Fibroblast of skin of left quadriceps (primary cell): ENCODE data around the gene CCDC50.

Experiments
- DNase-seq, 2 experiments: peaks; one replicate each; pipeline ENCODE4 v3.0.0-alpha.2; 2013; ENCODE audit warnings: low read depth in 2 of 2

Gene CCDC50

DNA sequence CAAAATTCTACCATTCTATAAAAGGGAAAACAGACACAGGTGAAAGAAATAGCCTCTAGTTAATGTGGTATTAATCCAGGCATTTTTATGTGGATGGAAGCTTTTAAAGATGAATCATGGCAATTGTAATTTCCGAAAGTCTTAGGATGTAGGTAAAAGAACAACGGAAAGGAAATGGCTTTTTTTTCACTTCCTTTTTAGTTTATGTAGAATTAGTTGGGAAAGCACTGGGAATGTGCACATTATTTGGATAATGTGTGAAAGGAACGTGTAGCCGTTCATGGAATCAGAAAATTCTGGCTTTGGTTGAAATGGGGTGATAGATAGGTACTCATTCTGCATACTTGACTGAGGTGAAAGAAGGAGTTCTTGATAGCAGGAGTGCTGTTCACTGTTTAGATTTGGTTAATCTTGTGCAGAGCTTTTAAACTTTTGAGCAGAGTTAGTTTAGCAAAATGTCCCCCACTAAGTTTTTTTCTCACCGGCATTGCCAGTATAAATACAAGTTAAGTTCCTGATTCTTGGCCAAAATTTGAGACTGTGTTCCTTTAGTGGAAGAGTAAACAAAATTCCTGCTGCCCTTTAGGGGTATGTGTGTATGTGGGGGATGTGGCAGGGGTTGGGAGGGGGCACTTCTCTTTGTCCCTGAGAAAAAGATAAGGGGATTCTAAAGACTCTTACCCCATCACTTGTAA is 21.3 kb downstream of the CCDC50 start:
- no peak for DNase-seq

DNA sequence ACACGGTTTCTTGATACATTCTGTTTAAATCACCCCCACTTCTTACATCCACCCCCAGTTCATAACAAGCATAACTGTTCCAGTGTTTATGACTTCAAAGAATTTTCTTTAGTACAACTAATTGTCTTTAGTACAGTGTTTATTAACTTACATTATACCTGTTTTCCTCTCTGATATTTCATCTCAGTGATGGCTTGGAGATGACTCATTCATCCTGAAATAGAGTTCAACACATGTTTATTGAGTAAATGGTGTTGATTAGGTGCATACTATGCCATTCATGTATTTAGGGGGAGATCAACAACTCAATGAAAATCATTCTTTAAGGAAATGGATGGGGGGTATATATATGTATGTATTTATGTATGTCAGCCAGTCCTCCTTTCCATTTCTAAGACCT is 22.8 kb downstream of the CCDC50 start:
- DNase-seq = no peak

DNA sequence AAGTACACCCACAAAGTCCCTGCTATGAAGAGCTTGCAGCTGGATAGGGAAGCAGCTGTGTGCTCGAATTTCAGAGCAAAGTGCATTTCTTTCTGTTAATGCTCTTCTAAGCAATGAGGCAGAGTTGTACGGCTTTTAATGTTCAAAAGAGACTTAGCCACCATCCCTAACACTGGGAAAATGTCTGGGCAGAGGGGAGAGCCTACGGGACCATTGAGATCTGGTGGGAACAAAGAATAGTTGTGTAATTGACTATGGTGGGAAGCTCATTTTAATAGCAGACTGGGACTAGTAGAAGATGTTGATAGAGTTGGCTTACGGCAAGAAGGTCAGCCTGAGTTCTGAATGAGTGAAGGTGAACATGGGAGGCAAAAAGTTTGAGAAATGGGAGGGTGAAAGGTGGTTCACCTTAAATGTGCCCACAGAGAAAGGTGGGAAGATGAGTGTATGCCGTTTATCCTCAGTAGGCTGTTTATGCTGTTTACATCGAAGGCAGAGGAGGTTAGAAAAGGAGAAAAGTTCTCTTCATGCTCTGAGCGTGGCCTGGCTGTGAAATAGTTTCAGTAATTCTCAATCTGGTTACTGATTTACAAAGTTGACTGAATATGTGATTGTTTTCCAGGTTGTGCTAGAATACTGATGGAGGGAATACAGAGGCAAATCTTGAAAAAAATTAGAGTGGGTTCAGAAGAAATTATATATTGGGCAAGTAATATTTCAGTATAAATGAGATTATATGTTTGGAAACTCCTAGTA is 24.0 kb downstream of the CCDC50 start:
- no peak for DNase-seq

DNA sequence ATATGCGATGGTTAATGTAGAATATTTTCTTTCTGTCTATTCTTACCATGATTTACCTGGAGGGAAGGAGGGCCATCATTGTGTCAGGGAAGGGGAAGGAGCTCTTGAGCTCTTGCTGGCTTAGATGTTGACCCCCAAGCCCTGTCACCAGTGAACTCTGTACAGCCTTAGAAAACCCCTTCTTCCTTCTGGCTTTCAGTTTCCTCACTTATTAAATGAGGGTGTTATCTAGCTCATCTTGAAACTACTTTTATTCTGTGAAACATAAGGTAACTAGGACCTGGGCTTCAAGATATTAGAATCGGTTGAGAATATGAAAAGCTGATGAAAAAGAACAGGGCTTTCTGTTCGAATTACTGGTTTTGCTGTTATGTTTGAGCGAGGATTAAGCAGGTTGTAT is 26.2 kb downstream of the CCDC50 start:
- DNase-seq = no peak

DNA sequence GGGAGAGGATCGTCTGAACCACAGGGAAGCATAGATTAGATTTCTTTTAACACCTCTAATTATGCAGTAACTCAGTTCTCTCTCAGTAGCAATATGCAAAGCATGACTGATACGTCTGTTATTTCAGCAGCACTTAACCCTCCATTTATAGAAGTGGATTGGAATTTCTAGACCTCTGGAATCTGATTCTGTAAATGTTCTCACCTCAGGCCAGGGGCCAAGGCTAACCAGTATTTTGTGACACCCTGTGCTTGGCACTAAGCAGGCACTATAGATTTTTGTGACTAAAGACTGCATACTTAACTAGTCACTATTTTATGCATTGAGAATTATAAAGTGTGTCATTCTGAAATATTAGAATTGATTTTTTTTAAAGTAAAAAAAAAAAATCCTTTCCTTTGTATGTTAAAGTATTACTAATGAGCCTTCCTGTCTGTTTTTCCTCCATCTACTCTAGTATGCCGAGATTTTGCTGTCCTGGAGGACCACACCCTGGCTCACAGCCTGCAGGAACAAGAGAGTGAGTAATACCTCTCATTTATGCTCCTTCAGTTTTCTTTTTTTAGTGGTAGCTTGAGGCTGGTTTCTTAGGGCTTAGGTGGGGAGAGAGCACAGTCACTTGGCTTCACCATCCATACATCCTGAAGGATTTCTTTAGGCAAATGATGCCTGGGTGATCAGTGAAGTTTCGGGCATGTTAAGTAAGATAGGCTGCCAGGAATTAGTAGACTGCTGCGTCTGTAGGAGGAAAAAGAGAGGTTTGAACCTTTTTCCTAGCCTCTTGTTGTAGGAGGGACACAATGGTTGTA is 27.6 kb downstream of the CCDC50 start:
- peak; percentile 50 to 53 for DNase-seq

DNA sequence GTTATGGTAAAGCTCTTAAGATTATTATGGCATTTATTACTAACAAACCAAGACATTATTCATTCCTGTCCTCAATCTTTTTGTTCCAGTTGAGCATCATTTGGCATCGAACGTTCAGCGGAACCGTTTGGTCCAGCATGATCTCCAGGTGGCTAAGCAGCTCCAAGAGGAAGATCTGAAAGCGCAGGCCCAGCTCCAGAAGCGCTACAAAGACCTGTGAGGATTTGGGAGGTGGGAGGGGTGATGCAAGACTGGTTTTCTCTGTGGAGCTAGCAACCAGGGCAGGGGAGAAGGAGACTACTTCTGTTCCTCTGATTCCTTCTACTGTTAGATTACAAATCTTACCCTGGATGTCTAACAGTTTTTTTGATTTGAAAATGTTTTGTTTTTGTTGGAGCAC is 28.7 kb downstream of the CCDC50 start:
- DNase-seq = no peak

DNA sequence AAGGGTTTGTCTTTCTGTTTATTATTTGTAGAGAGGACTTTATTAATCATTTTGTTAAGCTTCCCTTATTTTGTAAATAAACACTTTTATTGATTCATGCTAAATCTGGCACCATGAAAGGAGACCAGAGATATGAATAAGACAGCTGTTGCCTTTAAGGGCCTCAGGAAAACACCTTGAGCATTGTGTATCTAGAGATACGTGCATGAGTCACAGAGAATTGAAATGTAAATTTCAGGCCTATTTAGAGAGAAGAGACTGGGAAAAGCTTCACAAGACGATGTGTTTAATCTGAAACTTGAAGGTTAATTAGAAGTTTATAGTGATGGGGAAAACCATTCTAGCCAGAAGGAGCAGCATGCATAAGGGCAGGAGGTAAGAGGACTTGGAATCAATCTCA is 29.7 kb downstream of the CCDC50 start:
- DNase-seq = no peak

DNA sequence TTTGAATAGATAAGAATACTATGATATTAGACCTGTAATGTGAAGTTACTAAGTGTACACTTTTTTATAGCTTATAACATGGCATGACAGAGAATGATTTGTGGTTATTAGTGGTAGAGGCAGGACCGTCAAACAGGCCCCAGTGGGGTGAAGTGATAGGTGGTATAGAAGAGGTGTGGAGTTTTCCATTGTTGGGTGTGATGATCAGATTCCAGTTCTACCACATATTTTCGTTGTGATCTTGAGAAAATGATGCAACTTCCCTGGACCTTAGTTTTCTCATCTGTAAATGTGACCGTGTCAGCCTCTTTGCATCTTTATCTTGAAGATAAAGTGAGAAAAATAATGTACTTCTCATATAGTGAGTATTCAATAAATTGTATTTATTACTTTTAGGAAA is 31.4 kb downstream of the CCDC50 start:
- DNase-seq = no peak

DNA sequence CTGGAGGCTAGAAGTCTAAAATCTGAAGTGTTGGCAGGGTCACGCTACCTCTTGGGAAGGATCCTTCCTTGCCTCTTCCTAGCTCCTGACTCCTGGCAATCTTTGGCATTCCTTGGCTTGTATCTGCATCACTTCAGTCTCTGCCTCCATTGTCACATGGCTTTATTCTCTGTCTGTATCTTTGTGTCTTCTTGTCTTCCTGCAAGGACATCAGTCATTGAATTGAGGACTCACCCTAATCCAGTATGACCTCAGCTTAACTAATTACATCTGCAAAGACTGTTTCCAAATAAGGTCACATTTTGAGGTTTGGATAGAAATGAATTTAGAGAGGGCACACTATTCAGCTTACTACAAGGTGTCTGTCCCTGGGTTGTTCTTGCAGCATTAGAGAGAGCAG is 32.3 kb downstream of the CCDC50 start:
- no peak for DNase-seq

DNA sequence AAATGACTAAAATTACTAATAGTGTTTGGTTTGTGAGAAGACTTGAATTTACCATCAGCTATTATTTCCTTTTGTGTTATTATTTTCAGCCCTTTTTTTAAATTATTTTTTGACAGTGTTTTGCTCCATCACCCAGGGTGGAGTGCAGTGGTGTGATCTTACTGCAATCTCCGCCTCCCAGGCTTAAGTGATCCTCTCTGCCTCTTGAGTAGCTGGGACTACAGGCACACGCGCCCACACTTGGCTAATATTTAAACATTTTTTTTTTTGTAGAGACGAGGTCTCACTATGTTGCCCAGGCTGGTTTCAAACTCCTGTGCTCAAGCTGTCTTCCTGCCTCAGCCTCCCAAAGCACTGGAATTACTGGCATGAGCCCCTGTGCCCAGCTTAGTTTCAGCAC is 32.8 kb downstream of the CCDC50 start:
- DNase-seq = no peak

DNA sequence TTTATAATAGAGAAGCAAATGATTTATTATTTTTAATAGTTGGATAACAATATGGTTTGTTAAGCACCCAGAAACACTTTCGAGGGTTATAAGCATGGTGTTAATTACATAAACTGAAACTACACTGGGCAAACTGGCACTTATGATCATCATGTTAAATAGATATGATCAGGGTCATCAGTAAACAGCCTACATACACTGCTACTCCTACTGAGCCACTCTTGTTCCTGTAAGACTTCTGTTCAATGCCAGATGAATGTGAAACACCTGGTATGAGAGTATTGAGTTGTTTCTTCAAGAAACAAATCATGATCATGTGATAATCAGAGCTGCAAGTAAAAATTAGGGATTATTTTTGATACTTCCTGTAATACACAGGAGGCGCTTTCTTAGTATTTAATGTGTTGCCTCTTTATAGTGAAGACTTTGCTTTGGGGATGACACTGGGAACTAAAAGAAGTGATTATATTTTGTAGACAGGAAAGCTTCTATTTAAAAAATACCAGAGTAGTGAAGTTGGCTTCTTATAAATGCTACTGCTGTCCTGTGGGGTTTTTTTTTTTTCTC is 33.4 kb downstream of the CCDC50 start:
- DNase-seq = no peak

DNA sequence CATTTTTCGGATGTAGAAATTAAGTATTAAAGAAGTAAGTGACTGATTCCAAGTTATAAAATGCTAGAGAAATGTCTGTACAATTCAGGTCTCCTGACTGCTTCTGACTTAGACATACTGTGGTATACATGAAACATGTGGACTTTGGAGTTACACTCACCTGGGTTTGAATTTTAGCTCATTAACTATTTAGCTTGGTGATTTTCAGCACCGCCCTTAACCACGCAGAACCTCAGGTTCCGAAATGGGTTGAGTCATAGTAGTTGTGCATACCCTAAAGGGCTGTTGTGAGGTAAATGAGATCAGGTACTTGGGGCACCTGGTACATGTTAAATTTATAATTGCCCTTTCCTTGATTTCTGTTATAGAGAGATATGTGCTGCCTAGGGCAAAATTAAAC is 34.0 kb downstream of the CCDC50 start:
- no peak for DNase-seq

DNA sequence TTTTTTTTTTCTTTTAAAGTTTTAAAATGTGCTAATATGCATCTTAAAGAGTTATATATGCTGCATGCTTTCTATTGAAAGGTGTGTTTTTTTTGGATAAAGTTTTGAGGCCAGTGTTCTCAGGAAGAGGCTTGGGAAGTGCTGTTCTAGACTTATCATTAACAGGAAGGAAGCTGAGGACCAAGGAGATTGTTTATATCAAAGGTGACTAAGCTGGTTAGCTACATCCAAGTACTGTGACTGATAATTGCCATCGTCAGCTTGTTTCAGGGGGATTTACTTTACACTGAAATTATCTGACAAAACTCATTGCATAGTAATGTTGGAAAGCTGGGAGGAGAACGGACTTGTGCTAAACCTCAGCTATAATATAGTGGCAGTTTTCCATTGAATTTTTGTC is 37.5 kb downstream of the CCDC50 start:
- DNase-seq = no peak

DNA sequence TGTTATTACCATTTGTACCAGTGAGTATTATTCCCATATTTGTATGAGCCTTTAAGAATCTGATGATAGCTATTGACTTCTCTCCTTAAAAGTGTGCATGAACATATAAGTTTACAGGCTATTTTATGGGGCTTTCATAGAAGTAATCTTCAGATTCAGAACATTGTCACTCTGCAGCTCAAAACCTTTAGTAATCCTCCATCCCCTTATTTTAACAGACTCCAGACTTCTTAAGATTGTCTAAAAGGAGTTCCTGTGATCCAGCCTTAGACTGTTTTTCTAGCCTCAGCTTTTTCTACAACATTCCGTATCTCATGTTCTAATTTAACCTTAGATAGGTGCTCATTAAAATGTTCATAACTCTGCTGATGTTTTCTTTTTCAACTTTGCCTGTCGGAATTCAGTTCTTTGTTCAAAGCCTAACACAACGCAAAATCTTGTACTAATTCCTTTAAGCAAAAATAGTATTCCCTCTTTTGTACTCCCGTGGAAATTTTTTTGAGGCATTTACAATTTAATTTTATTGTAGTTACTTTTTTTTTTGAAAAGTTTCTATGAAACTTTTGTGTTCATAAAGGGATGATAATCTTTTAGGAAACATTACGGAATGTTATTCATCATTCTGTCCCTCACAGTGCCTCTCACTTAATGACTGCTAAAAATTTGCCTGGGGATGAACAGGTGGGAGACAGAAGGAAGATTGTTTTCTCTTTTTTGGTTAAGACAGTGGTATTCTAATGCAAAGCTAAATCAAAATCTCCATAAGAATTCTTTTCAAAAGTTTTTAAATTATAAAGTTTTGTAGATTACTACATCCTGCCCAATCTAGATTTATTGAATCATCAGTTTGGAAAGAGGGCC is 39.8 kb downstream of the CCDC50 start:
- DNase-seq = no peak

DNA sequence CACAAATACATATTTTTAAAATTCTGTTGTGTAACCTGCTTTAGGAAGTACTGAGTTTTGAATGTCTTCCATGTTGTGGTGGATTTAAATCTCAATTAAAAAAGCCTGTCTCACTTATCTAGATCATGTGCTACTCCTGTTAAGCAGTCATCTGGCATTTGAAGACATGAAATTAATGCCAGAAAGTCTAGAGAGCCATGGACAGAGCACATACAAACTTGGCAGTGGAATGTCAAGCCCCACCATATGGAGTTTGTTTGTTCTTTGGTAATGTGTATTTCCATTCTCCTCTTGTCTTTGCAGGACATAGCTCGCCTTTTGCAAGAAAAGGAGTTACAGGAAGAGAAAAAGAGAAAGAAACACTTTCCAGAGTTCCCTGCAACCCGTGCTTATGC is 40.4 kb downstream of the CCDC50 start:
- peak; percentile 77 to 78 for DNase-seq

DNA sequence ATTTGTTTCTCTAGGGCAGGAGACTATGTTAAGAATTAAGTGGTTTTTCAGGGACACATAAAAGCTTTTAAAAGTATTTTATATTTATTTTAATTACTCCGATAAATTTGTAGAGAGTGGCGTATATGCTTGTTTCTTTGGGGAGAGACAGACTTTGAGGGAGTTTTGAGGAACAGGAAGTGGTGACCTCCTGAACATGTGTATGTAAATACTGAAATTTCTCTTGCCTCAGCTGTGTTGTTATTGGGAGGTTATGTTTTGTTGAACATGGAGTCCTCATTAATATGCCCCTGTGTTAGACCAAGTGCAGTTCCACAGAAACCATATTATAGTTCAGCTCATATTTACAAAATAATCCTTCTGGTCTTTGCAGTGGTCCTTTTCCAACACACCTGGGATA is 42.9 kb downstream of the CCDC50 start:
- no peak for DNase-seq

DNA sequence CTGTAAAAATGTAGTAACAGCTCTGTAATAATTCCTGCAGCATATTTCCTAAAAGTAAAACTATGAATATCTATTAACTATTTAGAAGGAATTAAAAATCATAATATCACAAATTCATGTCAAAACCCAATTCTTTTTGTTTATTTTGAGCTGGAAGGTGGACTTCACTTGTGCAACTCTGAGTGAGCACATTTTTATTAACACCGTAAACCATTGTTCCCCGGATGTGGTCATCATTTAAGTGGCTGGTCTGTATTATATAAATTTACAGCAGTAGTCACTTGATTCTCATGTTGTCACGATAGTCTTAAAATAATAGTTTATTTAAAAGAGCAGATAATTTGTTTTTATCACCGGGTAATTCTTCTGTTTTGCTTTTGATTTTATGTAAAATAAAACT is 44.1 kb downstream of the CCDC50 start:
- DNase-seq = no peak

DNA sequence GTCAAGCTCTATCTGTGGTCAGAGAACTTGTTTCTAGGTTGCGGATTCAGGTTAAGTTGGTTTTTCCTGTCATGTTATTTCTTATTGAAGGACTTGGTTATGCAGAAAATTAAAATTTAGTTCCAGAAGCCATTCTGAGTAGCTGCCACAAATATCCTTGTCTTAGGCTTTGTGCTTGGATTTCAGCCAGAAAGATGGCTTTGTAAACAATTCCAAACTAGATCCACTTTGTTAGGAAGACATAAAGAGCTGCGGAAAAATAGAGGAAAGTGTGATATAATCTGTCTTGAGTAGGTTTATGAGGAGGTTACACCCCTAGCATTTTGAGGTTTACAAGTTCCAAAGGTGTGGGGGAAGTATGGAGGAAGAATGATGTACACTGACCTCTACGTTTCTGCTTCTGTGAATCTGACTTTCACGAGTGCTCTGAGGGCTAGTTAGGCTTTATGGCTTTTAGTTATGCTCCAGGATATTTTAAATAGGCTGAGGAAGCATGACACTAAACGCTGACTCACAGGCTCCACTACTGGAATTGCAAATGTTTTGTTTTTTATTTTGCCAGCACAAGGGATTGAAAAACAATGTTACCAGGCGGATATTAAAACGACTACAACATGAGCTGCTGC is 47.4 kb downstream of the CCDC50 start:
- DNase-seq = peak in 1 of 2 experiments; percentile 40

DNA sequence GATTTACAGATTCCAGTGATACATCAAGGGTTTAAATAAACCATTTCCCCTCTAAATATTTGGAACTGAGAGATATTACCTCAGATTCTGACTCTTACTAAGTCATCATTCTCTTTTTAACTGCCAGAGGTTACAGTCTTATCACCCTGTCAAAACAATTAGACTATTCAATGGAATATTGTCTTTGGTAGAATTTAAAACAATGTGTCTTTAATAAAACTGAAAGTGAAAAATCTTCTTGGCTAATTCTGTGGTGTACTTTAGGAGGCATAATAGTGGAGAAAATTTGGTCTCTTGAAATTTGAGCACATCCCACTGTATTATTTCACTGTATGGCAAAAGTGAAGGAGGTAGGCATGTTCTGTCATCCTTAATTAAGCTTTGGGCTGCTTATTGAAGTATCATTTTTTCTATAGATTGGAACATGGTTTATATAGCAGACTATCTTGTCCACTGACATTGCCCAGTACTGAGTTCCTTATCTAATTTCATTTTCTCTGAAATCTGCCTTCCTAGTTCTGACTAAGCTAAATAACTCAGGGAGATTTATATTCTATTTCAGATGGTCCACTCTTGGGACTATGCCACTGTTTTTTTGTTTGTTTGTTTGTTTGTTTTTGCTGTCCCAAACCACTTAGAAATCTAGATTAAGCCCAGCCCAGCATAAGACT is 49.1 kb downstream of the CCDC50 start:
- no peak for DNase-seq

DNA sequence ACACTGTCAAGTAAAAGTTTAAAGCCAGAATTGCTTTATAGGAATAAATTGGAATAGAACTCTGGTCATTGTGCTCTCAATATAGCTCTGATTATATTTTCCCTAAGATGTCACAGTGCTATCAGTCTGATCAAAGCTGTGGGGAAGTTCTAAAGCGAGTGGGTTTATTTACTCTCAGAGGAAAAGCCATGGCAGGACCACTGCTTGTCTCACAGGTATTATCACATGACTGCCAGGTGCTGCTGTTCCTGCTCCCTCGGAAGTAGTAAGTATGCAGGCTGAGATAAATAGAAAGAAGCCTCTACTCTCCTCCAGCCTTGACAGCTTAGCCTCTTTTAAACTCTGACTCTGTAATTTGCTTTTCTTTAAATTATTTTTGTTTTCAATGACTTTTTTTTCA is 50.3 kb downstream of the CCDC50 start:
- DNase-seq = no peak
